Astrocyte of the hippocampus (primary cell): ENCODE measurements around the gene TCTN3.
A peak's percentile ranks its signal among the peaks of the same experiment; 100 is the strongest.
"Not testable (repeated sequence)": the region's sequence is repeated elsewhere in the genome, so short reads cannot be mapped to it uniquely, and the experiment has no call there.

Experiments
- DNase-seq: peaks from one replicate; pipeline ENCODE4 v3.0.0; 2011; ENCODE audit warnings: low read depth, low spot score

TCTN3 gene, protein sequence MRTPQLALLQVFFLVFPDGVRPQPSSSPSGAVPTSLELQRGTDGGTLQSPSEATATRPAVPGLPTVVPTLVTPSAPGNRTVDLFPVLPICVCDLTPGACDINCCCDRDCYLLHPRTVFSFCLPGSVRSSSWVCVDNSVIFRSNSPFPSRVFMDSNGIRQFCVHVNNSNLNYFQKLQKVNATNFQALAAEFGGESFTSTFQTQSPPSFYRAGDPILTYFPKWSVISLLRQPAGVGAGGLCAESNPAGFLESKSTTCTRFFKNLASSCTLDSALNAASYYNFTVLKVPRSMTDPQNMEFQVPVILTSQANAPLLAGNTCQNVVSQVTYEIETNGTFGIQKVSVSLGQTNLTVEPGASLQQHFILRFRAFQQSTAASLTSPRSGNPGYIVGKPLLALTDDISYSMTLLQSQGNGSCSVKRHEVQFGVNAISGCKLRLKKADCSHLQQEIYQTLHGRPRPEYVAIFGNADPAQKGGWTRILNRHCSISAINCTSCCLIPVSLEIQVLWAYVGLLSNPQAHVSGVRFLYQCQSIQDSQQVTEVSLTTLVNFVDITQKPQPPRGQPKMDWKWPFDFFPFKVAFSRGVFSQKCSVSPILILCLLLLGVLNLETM

DNA sequence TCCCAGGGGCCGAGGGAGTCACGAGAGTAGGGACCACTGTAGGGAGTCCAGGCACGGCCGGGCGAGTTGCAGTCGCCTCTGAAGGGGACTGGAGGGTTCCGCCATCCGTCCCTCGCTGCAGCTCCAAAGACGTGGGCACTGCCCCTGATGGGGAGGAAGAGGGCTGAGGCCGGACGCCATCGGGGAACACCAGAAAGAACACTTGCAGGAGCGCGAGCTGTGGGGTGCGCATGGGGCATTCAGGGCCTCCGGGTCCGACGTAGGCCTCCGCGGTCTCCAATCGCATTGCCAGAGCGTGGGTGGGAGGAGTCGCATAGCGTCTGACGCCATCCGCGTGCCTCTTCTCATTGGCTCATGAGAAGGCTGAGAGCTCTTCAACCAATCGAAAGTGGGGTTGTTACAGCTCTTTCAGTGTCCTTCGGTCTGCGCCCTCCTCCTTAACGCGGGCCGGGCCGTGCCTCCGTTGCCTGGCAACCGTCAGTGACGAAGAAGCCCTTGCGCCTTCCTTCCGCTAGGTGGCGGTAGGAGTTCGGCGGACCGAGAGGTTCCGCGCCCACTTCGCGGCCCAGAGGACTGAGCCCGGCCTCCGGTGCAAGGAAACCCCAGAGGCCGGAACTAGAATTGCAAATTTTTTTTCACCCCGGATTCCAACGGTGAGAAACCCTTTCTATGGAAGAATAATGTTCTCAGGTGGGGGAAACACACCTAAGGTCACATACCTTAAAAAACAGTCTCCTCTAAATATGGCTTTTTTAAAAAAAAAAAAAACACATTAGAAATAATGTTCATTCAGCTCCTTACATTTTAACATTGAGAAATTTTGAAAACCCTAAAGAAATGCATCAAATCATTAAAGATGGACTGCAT, at the start of gene TCTN3:
TSS of gene TCTN3 (minus strand) at position 260 of the 867 bp plus-strand sequence. CDS start at position 232, 28 bp downstream.
- peak; percentile 100 for DNase-seq

DNA sequence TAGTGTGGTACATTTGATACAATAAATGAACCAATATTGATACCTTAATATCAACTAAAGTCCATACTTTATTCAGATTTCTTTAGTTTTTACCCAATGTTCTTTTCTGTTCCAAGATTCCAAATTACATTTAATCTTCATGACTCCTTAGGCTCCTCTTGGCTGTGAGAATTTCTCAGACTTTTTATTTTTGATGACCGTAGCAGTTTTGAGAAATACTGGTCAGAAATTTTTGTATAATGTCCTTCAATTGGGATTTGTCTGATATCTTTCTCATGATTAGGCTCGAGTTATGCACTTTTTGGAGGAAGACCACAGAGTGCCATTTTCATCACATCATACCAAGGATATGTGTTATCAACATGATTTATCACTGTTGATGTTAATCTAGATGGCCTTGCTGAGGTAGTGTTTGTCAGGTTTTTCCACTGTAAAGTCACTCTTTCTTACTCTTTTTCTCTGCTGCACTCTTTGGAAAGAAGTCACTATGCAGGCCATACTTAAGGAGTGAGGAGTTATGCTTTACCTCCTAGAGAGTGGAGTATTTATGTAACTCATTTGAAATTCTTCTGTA, 49.3 kb upstream of the TCTN3 start:
- no peak for DNase-seq

DNA sequence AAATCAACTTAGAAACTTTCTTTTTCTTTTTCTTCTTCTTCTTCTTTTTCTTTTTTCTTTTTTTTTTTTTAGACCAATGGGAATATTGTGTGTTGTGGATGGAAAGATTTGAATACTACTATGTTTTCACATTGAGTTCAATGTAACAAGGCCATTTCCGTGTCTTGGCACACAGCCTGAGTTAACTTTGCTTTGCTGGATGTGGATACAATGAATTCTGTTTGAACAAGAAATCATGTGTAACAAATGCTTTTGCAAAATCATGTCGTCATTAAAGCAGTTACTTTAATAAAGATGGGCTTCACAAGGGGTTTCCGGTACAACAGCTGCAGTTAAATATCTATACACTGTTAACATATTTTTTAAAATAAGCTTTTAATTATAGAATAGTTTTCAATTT, 48.8 kb upstream of the TCTN3 start:
- DNase-seq: peak; percentile 74

DNA sequence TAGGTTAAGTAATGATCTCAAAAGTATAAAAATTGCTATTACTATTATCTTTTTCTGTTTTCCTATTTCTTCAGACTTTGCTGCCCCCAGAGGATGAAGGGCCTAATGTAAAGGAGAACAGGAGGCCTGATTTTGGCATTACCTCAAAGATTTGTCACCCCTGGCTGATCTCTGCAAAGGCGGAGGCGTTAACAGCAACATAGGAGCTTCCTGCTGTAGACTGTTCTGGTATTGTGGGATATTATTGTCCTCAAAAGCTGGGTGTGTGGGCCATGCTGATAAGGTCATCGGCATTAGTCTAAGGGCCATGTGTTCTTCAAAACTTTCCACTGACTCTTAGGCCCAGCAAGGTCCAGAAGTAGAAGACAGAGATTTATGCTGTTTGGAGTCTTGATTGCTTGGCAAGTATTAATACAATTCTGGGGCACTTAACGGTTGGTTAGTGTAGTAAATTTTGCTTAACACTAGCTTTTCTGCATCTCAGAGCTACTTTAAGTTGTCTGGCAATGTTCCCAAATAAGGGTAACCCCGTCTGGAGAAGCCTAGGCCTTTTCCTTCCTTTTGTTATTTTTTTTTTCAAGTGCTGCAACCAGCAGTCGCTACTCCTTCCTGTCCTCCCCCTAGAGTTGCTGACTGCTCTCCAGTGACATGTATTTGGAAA, 48.2 kb upstream of the TCTN3 start:
- peak; percentile 37 for DNase-seq

DNA sequence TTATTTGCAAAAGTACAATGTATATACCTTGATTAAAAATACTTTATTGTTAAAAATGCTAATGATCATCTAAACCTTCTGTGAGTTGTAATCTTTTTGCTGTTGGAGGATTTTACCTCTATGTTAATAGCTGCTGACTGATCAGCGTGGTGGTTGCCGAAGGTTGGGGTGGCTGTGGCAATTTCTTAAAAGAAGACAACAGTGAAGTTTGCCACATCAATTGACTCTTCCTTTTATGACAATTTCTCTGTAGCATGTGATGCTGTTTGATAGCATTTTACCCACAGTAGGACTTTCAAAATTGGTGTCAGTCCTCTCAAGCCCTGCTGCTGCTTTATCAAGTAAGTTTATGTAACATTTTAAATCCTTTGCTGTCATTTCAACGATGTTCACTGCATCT, 45.3 kb upstream of the TCTN3 start:
- no peak for DNase-seq

DNA sequence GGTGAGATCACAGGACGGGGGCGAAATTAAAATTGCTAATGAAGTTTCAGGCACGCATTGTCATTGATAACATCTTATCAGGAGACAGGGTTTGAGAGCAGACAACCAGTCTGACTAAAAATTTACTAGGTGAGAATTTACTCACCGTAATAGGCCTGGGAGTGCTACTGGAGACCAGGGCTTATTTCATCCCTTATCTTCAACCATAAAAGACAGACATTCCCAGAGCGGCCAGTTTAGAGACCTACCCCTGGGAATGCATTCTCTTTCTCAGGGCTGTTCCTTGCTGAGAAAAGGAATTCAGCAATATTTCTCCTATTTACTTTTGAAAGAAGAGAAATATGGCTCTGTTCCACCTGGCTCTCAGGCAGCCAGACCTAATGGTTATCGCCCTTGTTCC, 39.2 kb upstream of the TCTN3 start:
- not testable (repeated sequence) for DNase-seq

DNA sequence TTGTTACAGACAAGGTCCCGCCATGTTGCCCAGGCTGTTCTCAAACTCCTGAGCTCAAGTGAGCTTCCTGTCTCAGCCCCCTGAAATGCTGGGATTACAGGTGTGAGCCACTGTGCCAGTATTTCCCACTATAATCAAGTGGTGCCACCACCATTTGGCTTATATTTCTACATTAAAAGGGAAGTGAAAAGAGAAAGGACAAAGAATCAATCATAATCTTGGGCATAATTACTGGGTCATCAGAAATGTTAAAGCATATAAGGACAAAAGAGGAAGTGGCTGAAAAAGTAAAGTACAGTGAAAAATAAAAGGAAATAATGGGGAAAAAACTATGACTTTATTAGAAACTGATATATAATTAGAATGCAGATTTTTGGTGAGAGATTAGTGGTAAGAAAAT, 36.5 kb upstream of the TCTN3 start:
- no peak for DNase-seq

DNA sequence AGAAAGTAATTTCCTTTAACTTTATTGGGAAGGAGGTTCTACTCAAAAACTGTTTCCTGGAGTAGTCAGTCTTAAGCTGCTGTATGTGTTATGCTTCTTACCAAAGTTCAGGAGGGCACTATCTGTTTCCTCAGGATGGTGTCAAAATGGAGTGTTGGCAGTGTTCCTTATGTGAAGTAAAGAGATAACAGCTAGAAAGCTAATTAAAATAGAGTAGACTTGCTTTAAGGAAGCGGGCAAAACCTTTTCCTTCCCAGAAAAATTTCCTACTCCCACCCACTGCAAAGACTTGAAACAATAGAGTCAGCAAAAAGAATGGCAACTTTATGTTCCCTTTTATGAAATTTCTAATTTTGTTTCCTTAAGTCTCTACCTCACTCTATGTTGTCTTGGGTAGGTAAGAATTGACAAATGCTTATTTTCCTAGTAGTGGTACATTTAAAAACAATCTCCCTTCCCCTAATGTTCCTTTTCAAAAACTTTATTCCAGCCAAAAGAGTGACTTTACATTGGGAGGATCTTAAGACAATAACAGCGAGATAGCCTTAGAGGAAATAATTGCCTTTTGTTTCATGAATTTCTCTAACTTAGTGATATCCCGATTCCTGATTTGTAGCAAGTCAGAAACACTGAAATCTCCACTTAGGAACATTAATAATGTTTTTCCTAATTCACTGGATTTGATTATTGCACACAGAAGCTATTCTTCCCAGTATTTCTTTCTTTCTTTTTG, 35.8 kb upstream of the TCTN3 start:
- no peak for DNase-seq

DNA sequence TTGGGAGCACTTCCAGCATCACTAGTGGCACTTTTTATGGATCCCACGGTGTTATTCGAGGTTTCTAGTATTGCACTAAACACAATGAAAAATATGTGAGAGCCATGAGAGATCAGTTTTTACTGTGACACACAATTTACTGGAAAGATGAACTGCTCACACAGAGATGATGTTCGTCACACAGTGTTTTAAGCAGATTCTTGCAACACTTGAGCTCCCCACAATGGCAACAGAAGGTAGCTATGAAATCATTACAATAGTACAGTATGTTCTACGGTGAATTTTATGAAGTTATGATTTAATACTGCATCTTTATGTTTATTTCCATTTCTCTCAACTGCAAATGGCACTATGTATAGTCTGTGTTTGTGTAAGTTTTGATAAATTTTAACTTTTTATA, 34.8 kb upstream of the TCTN3 start:
- no peak for DNase-seq

DNA sequence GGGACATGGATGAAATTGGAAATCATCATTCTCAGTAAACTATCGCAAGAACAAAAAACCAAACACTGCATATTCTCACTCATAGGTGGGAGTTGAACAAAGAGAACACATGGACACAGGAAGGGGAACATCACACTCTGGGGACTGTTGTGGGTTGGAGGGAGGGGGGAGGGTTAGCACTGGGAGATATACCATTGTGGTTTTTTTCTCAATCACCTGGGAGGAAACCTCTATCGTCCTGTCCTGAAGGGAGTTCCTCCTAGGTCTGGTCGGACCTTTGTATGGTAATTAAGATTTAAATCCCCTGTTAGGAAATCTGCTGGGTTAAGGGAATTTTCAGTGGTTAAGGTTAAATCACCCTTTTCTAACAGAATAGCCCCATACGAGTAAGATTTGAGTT, 28.8 kb upstream of the TCTN3 start:
- not testable (repeated sequence) for DNase-seq

DNA sequence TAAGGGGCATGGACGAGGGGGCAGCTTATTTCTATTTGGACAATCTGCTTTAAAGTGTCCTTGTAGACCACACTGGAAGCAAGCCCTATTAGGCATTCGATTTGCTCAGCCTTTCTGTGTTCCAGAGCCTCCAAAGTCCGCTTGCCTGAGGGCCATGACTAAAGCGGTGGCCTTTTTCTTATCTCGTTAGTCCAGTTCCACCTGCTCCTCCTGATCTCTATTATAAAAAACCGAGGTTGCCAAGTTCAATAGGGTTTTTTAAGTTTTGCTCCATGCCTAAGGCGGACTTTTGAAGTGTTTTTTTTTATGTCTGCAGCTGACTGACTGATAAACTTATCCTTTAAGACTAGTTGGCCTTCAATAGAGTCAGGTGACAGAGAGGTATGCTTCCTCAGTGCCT, 27.0 kb upstream of the TCTN3 start:
- DNase-seq: not testable (repeated sequence)

DNA sequence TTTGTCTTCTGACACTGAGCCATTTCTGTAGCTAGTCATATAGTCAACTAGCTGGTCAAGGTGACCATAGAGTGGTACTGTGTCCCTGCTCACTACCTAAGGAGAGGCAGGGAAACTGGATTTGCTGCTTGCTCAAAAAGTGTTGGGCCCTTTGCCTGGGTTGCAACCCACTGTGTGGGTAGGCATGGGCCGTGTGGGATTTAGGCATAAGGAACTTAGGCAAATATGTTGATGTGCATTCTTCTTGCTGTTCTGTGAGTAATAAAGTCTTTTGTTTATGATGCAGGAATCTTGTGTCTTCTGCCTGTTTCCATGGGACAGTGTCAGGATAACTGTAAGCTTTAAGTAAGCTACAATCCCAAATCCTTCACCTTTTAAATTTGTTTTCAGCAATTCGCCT, 23.1 kb upstream of the TCTN3 start:
- DNase-seq: no peak

DNA sequence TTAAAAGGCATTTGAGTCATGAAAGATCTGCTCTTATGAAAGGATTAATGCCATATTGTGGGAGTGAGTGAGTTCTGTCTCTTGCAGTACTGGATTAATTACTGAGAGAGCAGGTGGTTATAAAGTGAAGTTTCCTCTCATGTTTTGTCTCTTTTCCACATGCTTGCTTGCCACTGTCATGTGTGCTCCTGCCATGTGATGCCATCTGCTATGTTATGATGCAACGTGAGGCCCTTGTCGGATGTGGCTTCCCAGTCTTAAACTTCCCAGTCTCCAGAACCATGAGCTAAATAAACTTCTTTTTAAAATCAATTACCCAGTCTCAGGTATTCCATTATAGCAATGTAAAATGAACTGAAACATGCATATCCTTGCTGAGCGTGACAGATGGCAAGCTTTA, 22.7 kb upstream of the TCTN3 start:
- DNase-seq: no peak

DNA sequence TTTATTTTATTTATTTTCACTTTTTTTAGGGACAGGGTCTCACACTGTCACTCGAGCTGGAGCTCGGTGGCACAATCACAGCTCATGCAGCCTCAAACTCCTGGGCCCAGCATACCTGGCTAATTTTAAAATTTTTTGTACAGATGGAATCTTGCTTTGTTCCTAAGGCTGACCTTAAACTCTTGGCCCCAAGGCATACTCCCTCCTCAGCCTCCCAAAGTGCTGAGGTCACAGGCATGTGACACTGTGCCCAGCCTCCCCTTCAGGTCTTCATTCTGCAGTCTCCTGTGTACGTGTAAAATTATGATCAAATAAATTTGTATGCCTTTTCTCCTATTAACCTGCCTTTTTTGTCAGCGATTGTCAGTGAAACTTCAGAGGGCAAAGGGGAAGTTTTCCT, 17.8 kb upstream of the TCTN3 start:
- DNase-seq: no peak

DNA sequence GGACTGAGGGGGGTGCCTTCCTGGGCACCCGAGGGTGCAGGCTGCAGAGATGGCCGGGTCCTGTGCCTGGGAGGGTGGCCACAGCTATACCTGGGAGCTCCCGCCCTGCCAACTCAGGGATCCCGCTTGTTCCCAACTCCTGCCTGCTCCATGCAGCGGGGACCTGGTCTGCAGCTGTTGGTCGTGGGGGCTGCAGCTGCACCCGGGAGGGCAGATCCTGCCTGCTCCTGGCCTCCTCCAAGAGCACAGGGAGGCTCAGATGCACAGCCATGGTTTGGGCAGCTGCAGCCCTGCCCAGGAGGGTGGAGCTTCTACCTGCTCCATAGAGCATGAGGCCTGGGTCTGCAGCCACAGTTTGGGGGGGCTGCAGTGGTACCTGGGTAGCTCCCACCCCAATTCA, 13.3 kb upstream of the TCTN3 start:
- DNase-seq: no peak

DNA sequence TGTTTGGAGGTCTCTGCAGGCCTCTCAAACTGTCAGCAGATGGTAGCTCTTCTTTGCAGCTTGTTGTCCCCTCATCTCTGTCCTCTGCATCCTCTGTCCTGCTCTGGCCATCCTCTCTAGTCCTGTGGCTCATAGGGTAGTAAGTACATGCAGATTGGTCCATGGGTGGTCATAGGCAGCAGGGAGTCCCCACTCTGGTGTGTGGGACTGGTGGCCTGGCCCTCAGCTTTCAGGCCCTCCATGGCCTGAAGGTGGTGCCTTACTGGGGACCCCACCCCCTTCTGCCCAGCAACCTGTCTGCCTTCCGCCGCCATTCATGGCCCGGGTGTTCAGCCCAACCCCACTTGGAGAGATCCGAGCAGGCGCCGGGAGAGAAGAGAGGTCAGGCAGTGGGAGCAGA, 12.8 kb upstream of the TCTN3 start:
- no peak for DNase-seq

DNA sequence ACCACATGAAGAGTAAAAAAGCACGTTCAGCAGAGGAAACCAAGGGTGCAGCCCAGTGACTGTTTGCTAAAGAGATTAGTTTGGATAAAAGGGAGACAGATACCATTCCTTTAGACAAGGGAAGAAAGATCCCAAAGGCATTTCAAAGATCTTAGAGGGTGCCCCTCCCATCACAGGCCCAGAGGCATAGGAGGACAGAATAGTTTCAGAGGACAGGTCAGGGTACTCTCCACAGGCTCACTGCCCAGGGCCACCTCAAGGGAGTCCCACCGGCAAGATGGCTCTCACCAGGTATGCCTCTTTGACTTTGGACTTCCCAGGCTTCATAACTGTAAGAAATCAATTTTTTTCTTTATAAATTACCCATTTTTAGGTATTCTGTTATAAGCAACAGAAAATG, 4.7 kb upstream of the TCTN3 start:
- no peak for DNase-seq

DNA sequence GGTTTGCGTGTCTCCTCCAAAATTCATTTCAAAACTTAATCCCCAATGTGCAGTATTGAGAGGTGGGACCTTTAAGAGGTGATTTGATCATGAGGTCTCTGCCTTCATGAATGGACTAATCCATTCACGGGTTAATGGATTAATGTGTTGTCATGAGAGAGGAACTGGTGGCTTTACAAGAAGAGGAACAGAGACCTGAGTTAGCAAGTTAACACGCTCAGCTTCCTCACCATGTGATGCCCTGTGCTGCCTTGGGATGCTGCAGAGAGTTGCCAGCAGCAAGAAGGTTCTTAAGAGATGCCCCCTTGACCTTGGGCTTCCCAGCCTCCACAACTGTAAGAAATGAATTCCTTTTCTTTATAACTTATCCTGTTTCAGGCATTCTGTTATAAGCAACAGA, 3.7 kb upstream of the TCTN3 start:
- DNase-seq: no peak

DNA sequence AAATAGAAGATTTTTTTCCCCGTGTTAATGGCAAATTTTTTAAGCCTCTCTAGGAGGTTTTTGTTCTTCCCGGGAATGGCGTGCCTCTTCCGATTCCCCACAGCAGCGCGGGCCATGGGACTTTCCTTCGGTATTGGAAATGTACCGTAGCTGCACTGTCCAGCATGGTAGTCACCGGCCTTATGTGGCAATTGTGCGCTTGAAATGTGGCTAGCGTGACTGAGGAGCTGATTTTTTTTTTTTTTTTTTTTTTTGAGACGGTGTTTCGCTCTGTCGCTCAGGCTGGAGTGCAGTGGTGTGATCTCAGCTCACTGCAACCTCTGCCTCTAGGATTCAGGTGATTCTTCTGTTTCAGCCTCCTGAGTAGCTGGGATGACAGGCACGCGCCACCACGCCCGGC, 938 bp upstream of the TCTN3 start:
- DNase-seq: no peak

DNA sequence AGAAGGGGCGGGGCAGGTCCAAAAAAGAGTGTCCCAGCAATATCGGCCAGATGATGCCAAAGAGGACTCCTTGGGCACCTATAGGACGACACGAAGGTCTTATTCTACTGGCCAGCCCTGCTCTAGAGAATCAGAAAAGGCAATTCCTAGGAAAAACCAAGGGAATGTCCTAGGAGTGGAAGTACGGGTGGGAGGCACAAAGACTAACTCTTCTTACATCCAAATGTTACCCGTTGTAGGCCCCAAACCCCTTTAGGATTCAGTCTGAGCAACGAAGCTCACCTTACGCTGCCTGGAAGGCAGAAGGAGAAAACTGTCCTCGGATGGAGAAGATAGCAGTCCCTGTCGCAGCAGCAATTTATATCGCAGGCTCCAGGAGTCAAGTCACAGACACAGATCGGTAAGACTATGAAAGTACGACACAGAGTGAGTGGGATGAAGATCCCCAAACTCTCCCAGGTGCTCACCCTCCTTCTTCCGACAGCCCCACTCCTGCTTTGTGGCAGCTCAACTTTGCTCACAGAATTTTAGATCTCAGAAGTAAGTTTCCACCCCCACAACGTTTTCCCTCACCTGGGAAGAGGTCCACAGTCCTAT, 558 bp downstream of the TCTN3 start:
- DNase-seq: no peak

DNA sequence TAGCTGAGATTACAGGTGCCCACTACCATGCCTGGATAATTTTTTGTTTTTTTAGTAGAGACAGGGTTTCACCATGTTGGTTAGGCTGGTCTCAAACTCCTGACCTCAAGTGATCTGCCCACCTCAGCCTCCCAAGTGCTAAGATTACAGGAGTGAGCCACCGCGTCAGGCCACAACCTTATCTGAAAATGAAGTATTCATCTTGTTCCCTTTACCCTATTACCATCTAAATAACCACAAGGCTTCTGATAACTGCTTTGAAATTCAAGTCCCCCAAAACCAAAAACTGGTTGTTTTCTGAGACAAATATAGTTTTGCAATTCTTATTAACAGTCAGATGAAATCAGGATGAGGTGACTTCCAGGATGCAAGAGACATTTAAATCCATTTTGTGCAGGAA, 2.4 kb downstream of the TCTN3 start:
- DNase-seq: no peak
